ENCODE measurements around the gene TMEM167A. TPM values are rescaled to one million over a fixed set of nuclear protein-coding genes. Genes with fewer than 3 reads are reported as not detected.

Gene TMEM167A
- total and polyA plus RNA-seq, 2 of the 8 experiments (the other 6 are each of a cell fraction or from before 2014, with no cell fraction given), result 50.6 to 178 TPM

DNA sequence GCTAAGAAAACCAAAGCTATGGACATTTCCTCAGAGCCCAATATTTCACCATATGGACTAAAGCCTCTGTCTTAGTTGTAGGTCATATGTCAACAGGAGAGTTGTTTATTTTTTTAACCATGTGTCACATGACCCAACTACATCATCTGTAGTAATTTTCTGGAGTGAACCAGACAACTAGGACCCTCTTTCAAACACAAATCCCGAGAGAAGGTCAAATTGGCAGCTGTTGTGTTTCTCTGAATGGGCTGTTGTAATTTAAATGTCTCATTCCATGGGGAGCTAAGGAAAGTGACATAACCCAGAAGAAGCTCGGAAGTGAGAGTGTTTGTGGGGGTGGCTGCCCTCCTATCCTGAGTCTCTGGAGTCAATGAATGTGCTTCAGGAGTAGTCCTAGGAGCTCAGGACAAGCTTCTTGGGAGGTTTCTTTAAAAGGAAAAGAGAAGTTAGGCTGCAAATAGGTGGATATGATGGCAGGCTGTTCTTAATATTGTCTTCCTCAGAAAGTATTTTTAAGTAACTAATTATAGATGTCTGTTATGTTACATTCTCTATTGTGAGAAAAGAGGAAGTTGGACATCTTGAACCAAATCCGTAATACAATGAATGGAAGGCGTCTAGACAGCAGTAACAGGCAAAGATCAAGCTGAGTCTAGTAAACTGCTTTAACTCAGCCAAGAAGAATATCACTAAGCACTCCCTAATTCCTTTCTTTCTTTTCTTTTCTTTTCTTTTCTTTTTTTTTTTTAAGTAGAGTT, 50.1 kb downstream of the TMEM167A start (continued):
- peak in 1 of 2 experiments; percentile 12; a peak in 1 of 4 replicates for TF ChIP-seq RAD21 (IDR thresholded peaks at IDR 0.05 in 1 of 2, conservative IDR thresholded peaks at IDR 0.05 in 1 of 2; ENCODE audit: low read depth in 2 of 2, low read length in 2 of 2)

Data from H1 (cell line).